HepG2 (cell line): ENCODE measurements around the gene SMPD3. TPM values are rescaled to one million over a fixed set of nuclear protein-coding genes. Genes with fewer than 3 reads are reported as not detected.

Experiments used
- ATAC-seq: fragments of 200-7000 bp; cut with Tn5 transposase; 3 replicates; pipeline ENCODE4 v1.9.1; 2020; ENCODE audit warnings: mild to moderate bottlenecking, moderate library complexity
- BruUV-seq: library from RNA; stranded (reverse); fragments of 400-500 nt; replicated peaks from 2 replicates; lab custom pipeline; 2021; lab: Mats Ljungman, UMichigan
- CTCF ChIA-PET: fragments of 300-600 bp; formaldehyde crosslinking; extraction: SDS; loops from one replicate; lab custom pipeline; 2021; ENCODE audit warnings: low total read pairs, inconsistent platforms, low intra/inter-chr PET ratio; lab: Yijun Ruan, JAX
- POLR2A ChIA-PET: fragments of 350-600 bp; sonication (Branson Sonifier 250); formaldehyde crosslinking; loops from one replicate; lab custom pipeline; 2020; ENCODE audit warnings: antibody characterized with exemption, inconsistent platforms; lab: Yijun Ruan, JAX
- DNase-seq: peaks from one replicate; pipeline ENCODE4 v3.0.0-alpha.2; 2015; ENCODE audit warnings: low spot score
- FAIRE-seq: peaks from 3 replicates; lab custom pipeline; 2011; peaks lifted over from hg19 to GRCh38; lab: Jason Lieb, UNC
- H2AFZ ChIP-seq: one replicate; pipeline ENCODE4 v1.6.1; 2011; ENCODE audit warnings: low read length, inconsistent platforms
- H3K27ac ChIP-seq: fragments of 300-600 bp; 3 replicates; pipeline ENCODE4 v1.8.0; 2011; ENCODE audit warnings: mixed run types, mild to moderate bottlenecking, mixed read lengths, low read length, inconsistent platforms; ENCODE audit not compliant: insufficient read depth; ENCODE audit errors: extremely low read length
- H3K27me3 ChIP-seq, 2 experiments: fragments of 200-600 bp in 1 of 2; 2 replicates in 1 of 2; 3 replicates in 1 of 2; pipeline versions ENCODE4 v1.6.0 to v1.8.0; 2011; ENCODE audit warnings: low read length in 2 of 2, mild to moderate bottlenecking in 2 of 2, moderate library complexity in 2 of 2, inconsistent platforms in 1 of 2; ENCODE audit not compliant: insufficient read depth in 2 of 2, control insufficient read depth in 1 of 2
- H3K36me3 ChIP-seq, 2 experiments: fragments of 200-600 bp in 1 of 2; replicated peaks in 1 of 2; 2 replicates in 1 of 2; 3 replicates in 1 of 2; pipeline versions ENCODE4 v1.5.1 to v1.8.0; 2011; ENCODE audit warnings: low read length in 2 of 2, inconsistent platforms in 1 of 2; ENCODE audit not compliant: insufficient read depth in 2 of 2, control insufficient read depth in 1 of 2
- H3K4me1 ChIP-seq: 2 replicates; pipeline ENCODE4 v1.5.1; 2012; ENCODE audit warnings: low read length, inconsistent platforms; ENCODE audit not compliant: insufficient read depth
- H3K4me2 ChIP-seq: 2 replicates; pipeline ENCODE4 v1.6.0; 2011; ENCODE audit warnings: low read depth, low read length, inconsistent platforms
- H3K4me3 ChIP-seq, 3 experiments: fragments of 200-600 bp in 1 of 3; sonication (generic), shearing (Covaris generic) in 1 of 3; replicated peaks in 1 of 3; 2 replicates each; pipeline ENCODE4 v1.5.1; 2011 to 2016; ENCODE audit warnings: low read length in 3 of 3, inconsistent platforms in 2 of 3, low read depth in 2 of 3, mild to moderate bottlenecking in 2 of 3, control low read depth in 1 of 3, mixed read lengths in 1 of 3; ENCODE audit not compliant: insufficient read depth in 1 of 3
- H3K79me2 ChIP-seq: one replicate; pipeline ENCODE4 v1.6.1; 2011; ENCODE audit warnings: low read length, inconsistent platforms; ENCODE audit not compliant: insufficient read depth
- H3K9ac ChIP-seq: 2 replicates; pipeline ENCODE4 v1.6.0; 2011; ENCODE audit warnings: mild to moderate bottlenecking, low read depth, low read length, inconsistent platforms; ENCODE audit not compliant: insufficient read depth
- H3K9me3 ChIP-seq: 2 replicates; pipeline ENCODE4 v1.5.1; 2012; ENCODE audit warnings: mild to moderate bottlenecking, low read length
- H4K20me1 ChIP-seq: 2 replicates; pipeline ENCODE4 v1.6.0; 2011; ENCODE audit warnings: inconsistent platforms, mild to moderate bottlenecking, low read length, moderate library complexity; ENCODE audit not compliant: insufficient read depth
- ATAD3A ChIP-seq: sonication (generic); formaldehyde crosslinking; IDR thresholded peaks from 2 replicates; pipeline ENCODE4 v1.4.0; 2020; ENCODE audit warnings: missing genetic modification reagents
- BRD4 ChIP-seq: sonication (generic); formaldehyde crosslinking; IDR thresholded peaks from 2 replicates; pipeline ENCODE4 v1.4.0; 2020; ENCODE audit warnings: missing genetic modification reagents
- POGK ChIP-seq: sonication (generic); formaldehyde crosslinking; conservative IDR thresholded peaks from 2 replicates; pipeline ENCODE4 v1.8.0; 2022; ENCODE audit warnings: mild to moderate bottlenecking, moderate library complexity, missing genetic modification reagents
- ZKSCAN8 ChIP-seq: IDR thresholded peaks from 2 replicates; pipeline ENCODE4 v1.6.1; 2016; ENCODE audit warnings: borderline replicate concordance, missing genetic modification reagents, missing compliant biosample characterization
- ZNF143 ChIP-seq: sonication (generic); formaldehyde crosslinking; IDR thresholded peaks from 2 replicates; pipeline ENCODE4 v1.4.0; 2020; ENCODE audit warnings: missing genetic modification reagents
- ZNF260 ChIP-seq: sonication (generic); formaldehyde crosslinking; IDR thresholded peaks from 2 replicates; pipeline ENCODE4 v1.4.0; 2020; ENCODE audit warnings: missing genetic modification reagents, low read depth, mild to moderate bottlenecking, borderline replicate concordance
- ZNF629 ChIP-seq: sonication (generic); formaldehyde crosslinking; conservative IDR thresholded peaks from 2 replicates; pipeline ENCODE4 v1.5.0; 2020; ENCODE audit warnings: missing genetic modification reagents
- ZNF768 ChIP-seq: sonication (generic); formaldehyde crosslinking; IDR thresholded peaks from 2 replicates; pipeline ENCODE4 v1.4.0; 2020; ENCODE audit warnings: missing genetic modification reagents
- ZNF850 ChIP-seq: sonication (generic); formaldehyde crosslinking; conservative IDR thresholded peaks from 2 replicates; pipeline ENCODE4 v1.9.0; 2021; ENCODE audit warnings: mild to moderate bottlenecking, missing genetic modification reagents
- WGBS: methylation state at CpG from one replicate; pipeline ENCODE4 v1.1.6; 2017; ENCODE audit warnings: low lambda C conversion rate; 5-methylcytosine and 5-hydroxymethylcytosine counted together
- in situ Hi-C: cut with HindIII; loops from 2 replicates; pipeline ENCODE4 v1.10.0; 2017; ENCODE audit warnings: low pct_unique_long_range_greater_than_20kb; ENCODE audit not compliant: extremely low pct_ligation_motif_present
- intact Hi-C: fragments of 100-400 bp; cut with micrococcal nuclease; formaldehyde crosslinking; loops from one replicate; pipeline ENCODE4 v1.10.0; 2022; ENCODE audit not compliant: unreplicated experiment
- polyA plus RNA-seq, 8 experiments: library from polyadenylated mRNA; depleted of rRNA in 3 of 8; stranded (reverse) in 7 of 8; unstranded in 1 of 8; fragments of >200 nt; fragmentation: Illumina TruSeq in 4 of 8; extraction: Trizol in 4 of 8; gene quantifications; 2 replicates each; pipeline versions ENCODE4 v1.2.1 to v1.2.3, GENCODE V29; 2011 to 2016; ENCODE audit warnings: low read depth in 4 of 8, missing spikeins in 1 of 8, mixed read lengths in 1 of 8; ENCODE audit not compliant: insufficient read depth in 1 of 8
- total RNA-seq, 5 experiments: library from RNA; depleted of rRNA; stranded (reverse); fragments of >200 nt; fragmentation: Illumina TruSeq; extraction: Trizol; gene quantifications; 2 replicates each; pipeline ENCODE4 v1.2.3, GENCODE V29; 2016; ENCODE audit warnings: low read depth in 1 of 5
- TF ChIP-seq, protein P1 (sequence below): sonication (generic); formaldehyde crosslinking; IDR thresholded peaks from 2 replicates; pipeline ENCODE4 v1.5.1; 2020; ENCODE audit warnings: missing genetic modification reagents, mild to moderate bottlenecking, borderline replicate concordance

The SMPD3 gene
- total and polyA plus RNA-seq, 2 of the 13 experiments (the other 11 are each of a cell fraction or from before 2014, with no cell fraction given) = 0.07 to 0.32 TPM

GRCh38 chr16:68374961-68375660 is 73.2 kb downstream of the SMPD3 start:
- no peaks in the 10 kb centered on the region for H3K4me1 ChIP-seq
- BruUV-seq = no TSS peak
- intact Hi-C loops = no loop called here
- no peaks in the 10 kb centered on the region for H4K20me1 ChIP-seq
- H3K9ac ChIP-seq = no peak overlapping the region
- TF ChIP-seq ZNF143 (CRISPR knock-in tag) (no peak), ZNF768 (CRISPR knock-in tag) (no peak)
- TF ChIP-seq, protein P1, sequence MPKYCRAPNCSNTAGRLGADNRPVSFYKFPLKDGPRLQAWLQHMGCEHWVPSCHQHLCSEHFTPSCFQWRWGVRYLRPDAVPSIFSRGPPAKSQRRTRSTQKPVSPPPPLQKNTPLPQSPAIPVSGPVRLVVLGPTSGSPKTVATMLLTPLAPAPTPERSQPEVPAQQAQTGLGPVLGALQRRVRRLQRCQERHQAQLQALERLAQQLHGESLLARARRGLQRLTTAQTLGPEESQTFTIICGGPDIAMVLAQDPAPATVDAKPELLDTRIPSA (CRISPR knock-in tag) = no peak
- WGBS = 42% methylated on average over 8 of the region's 9 CpGs
- CTCF ChIA-PET = no interaction called here
- FAIRE-seq (no peak), ATAC-seq (peak; percentile 36), DNase-seq (no peak)
- peaks cover 8 to 72% of the 10 kb centered on the region in 2 experiments; a peak in 4 of 5 replicates for H3K27me3 ChIP-seq
- POLR2A ChIA-PET = no interaction called here
- no peaks in the 10 kb centered on the region for H3K36me3 ChIP-seq
- no peak overlapping the region for H3K4me3 ChIP-seq
- H2AFZ ChIP-seq = no peak overlapping the region
- no peaks in the 10 kb centered on the region for H3K9me3 ChIP-seq
- no peak overlapping the region for H3K4me2 ChIP-seq
- no peak overlapping the region for H3K27ac ChIP-seq
- in situ Hi-C loops = no loop called here
- H3K79me2 ChIP-seq = no peaks in the 10 kb centered on the region

- Histone ChIP-seq H3K27ac (no peak overlapping the region), H3K4me2 (no peak overlapping the region), H3K4me3 (no peak overlapping the region), H3K36me3 (no peaks in the 10 kb centered on the region), H3K79me2 (no peaks in the 10 kb centered on the region), H2AFZ (no peak overlapping the region), H3K9ac (no peak overlapping the region), H3K4me1 (no peaks in the 10 kb centered on the region), H3K9me3 (no peaks in the 10 kb centered on the region), H4K20me1 (no peaks in the 10 kb centered on the region), H3K27me3 (peaks cover 8 to 72% of the 10 kb centered on the region in 2 experiments; a peak in 4 of 5 replicates)
- no peak for TF ChIP-seq ZNF260 (CRISPR knock-in tag)
- no peak for TF ChIP-seq ATAD3A
- TF ChIP-seq ZNF850 (CRISPR knock-in tag) = no peak
- no peak for TF ChIP-seq ZKSCAN8
- peak; percentile 34; the same call in 1 of the 2 replicates for TF ChIP-seq ZNF629 (CRISPR knock-in tag)
- no peak for TF ChIP-seq BRD4 (CRISPR knock-in tag)
- no peak for TF ChIP-seq POGK (CRISPR knock-in tag)
- in situ Hi-C loops (no loop called here), intact Hi-C loops (no loop called here)
- ChIA-PET CTCF (no interaction called here), POLR2A (no interaction called here)
- DNase-seq (no peak), FAIRE-seq (no peak), ATAC-seq (peak; percentile 7; the same call in 1 of the 3 replicates)
- 30% methylated on average over 8 of the region's 10 CpGs for WGBS
- no TSS peak for BruUV-seq
Observed at GRCh38 chr16:68374246-68374805, 74.0 kb downstream of the SMPD3 start.
